Uterus (tissue), 4 donors: ENCODE measurements around the gene PTPN14. TPM values are rescaled to one million over a fixed set of nuclear protein-coding genes. Genes with fewer than 3 reads are reported as not detected.

Source experiments
- DNase-seq, 2 donors: peaks; one replicate each; pipeline ENCODE4 v3.0.0-alpha.2; 2019 to 2020
- H3K27ac ChIP-seq, 2 donors: fragments of 200-600 bp; sonication (generic); 1 replicate in 1 of 2; 2 replicates in 1 of 2; pipeline ENCODE4 v1.5.1; 2016 to 2018
- H3K27me3 ChIP-seq, 2 donors: fragments of 200-600 bp; sonication (generic); one replicate each; pipeline ENCODE4 v1.5.1; 2018 to 2019; ENCODE audit warnings: control low read depth in 1 of 2
- H3K36me3 ChIP-seq, 2 donors: fragments of 200-600 bp; sonication (generic); one replicate each; pipeline ENCODE4 v1.5.1; 2019; ENCODE audit warnings: control low read depth in 1 of 2
- H3K4me1 ChIP-seq, 2 donors: fragments of 200-600 bp; sonication (generic); one replicate each; pipeline ENCODE4 v1.5.1; 2018 to 2019; ENCODE audit warnings: control low read depth in 1 of 2
- H3K4me3 ChIP-seq, 2 donors: fragments of 200-600 bp; sonication (generic); 1 replicate in 1 of 2; 2 replicates in 1 of 2; pipeline ENCODE4 v1.5.1; 2018 to 2019; ENCODE audit warnings: mild to moderate bottlenecking in 1 of 2
- H3K9me3 ChIP-seq, 2 donors: fragments of 200-600 bp; sonication (generic); one replicate each; pipeline ENCODE4 v1.5.1; 2019; ENCODE audit warnings: control low read depth in 1 of 2
- POLR2A ChIP-seq, 2 donors: fragments of 450-650 bp; IDR thresholded peaks; one replicate each; pipeline ENCODE4 v1.6.1; 2016; ENCODE audit warnings: antibody characterized with exemption in 2 of 2, mild to moderate bottlenecking in 1 of 2, moderate library complexity in 1 of 2
- intact Hi-C: fragments of 100-400 bp; cut with DNase I; formaldehyde crosslinking; loops from one replicate; pipeline ENCODE4 v1.15.1; 2023; ENCODE audit warnings: low total_unique reads
- total RNA-seq, 4 donors: library from RNA; depleted of rRNA in 3 of 4; stranded (reverse); fragments of >200 nt in 3 of 4; gene quantifications; one replicate each; pipeline versions ENCODE4 v1.1.0 to v1.2.4, GENCODE V29; 2014 to 2023
- TF ChIP-seq, protein P1 (sequence below), 4 experiments: fragments of 200-600 bp in 2 of 4; fragments of 450-650 bp in 2 of 4; sonication (generic) in 2 of 4; IDR thresholded peaks; one replicate each; pipeline ENCODE4 v1.5.1; 2016 to 2019; ENCODE audit warnings: antibody characterized with exemption in 4 of 4, mild to moderate bottlenecking in 2 of 4, moderate library complexity in 1 of 4
- donor health status: DM: yes; HTN: yes; CAD: no.

The PTPN14 gene
- total RNA-seq, 4 donors from 2014 or later, result 13.2 to 78.0 (median 30.9) TPM

GRCh38 chr1:214402613-214403083, 148.8 kb downstream of the PTPN14 start:
- intact Hi-C loops, result no loop called here
- no peak for TF ChIP-seq POLR2A (IDR thresholded peaks at IDR 0.05)
- TF ChIP-seq, protein P1, sequence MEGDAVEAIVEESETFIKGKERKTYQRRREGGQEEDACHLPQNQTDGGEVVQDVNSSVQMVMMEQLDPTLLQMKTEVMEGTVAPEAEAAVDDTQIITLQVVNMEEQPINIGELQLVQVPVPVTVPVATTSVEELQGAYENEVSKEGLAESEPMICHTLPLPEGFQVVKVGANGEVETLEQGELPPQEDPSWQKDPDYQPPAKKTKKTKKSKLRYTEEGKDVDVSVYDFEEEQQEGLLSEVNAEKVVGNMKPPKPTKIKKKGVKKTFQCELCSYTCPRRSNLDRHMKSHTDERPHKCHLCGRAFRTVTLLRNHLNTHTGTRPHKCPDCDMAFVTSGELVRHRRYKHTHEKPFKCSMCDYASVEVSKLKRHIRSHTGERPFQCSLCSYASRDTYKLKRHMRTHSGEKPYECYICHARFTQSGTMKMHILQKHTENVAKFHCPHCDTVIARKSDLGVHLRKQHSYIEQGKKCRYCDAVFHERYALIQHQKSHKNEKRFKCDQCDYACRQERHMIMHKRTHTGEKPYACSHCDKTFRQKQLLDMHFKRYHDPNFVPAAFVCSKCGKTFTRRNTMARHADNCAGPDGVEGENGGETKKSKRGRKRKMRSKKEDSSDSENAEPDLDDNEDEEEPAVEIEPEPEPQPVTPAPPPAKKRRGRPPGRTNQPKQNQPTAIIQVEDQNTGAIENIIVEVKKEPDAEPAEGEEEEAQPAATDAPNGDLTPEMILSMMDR (IDR thresholded peaks at IDR 0.05), result no peak
- H3K4me3 ChIP-seq, result no peak overlapping the region
- H3K27ac ChIP-seq, result no peak overlapping the region
- H3K4me1 ChIP-seq, result no peaks in the 10 kb centered on the region
- no peaks in the 10 kb centered on the region for H3K9me3 ChIP-seq
- H3K27me3 ChIP-seq, result no peaks in the 10 kb centered on the region
- H3K36me3 ChIP-seq, result no peaks in the 10 kb centered on the region
- no peak for DNase-seq

- H3K4me3 ChIP-seq, result no peak overlapping the region
- intact Hi-C loops, result no loop called here
- no peaks in the 10 kb centered on the region for H3K9me3 ChIP-seq
- no peak for DNase-seq
- no peaks in the 10 kb centered on the region for H3K36me3 ChIP-seq
- no peaks in the 10 kb centered on the region for H3K4me1 ChIP-seq
- H3K27me3 ChIP-seq, result no peaks in the 10 kb centered on the region
- H3K27ac ChIP-seq, result no peak overlapping the region
- TF ChIP-seq, protein P1 (IDR thresholded peaks at IDR 0.05), result no peak
- TF ChIP-seq POLR2A (IDR thresholded peaks at IDR 0.05), result no peak
These were observed 149.7 kb downstream of the PTPN14 start for GRCh38 chr1:214401666-214402065.

- Histone ChIP-seq H3K36me3 (no peaks in the 10 kb centered on the region), H3K9me3 (no peaks in the 10 kb centered on the region), H3K27ac (no peak overlapping the region), H3K27me3 (no peaks in the 10 kb centered on the region), H3K4me1 (no peaks in the 10 kb centered on the region), H3K4me3 (no peak overlapping the region)
- intact Hi-C loops, result no loop called here
- no peak for DNase-seq
- no peak for TF ChIP-seq POLR2A (IDR thresholded peaks at IDR 0.05)
- TF ChIP-seq, protein P1 (IDR thresholded peaks at IDR 0.05), result no peak
These were observed 151.3 kb downstream of the PTPN14 start for GRCh38 chr1:214400131-214400530.

DNA sequence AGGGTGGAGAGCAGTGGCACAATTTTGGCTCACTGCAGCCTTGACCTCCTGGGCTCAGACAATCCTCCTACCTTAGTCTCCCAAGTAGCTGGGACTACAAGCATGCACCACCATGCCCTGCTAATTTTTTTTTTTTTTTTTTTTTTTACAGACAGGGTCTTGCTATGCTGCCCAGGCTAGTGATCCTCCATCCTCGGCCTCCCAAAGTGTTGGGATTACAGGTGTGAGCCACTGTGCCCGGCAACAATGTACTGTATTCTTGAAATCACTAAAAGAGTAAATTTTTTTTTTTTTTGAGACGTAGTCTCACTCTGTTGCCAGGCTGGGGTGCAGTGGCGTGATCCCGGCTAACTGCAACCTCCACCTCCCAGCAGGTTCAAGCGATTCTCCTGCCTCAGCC, 152.9 kb downstream of the PTPN14 start:
- DNase-seq, result no peak
- no peaks in the 10 kb centered on the region for H3K27me3 ChIP-seq
- H3K4me1 ChIP-seq, result no peaks in the 10 kb centered on the region
- H3K36me3 ChIP-seq, result no peaks in the 10 kb centered on the region
- no peak for TF ChIP-seq POLR2A (IDR thresholded peaks at IDR 0.05)
- TF ChIP-seq, protein P1 (IDR thresholded peaks at IDR 0.05), result no peak
- no peak overlapping the region for H3K27ac ChIP-seq
- H3K9me3 ChIP-seq, result no peaks in the 10 kb centered on the region
- intact Hi-C loops, result no loop called here
- H3K4me3 ChIP-seq, result no peak overlapping the region

GRCh38 chr1:214397497-214397896, 153.9 kb downstream of the PTPN14 start:
- TF ChIP-seq, protein P1 (IDR thresholded peaks at IDR 0.05), result no peak
- no peak for TF ChIP-seq POLR2A (IDR thresholded peaks at IDR 0.05)
- Histone ChIP-seq H3K4me1 (no peaks in the 10 kb centered on the region), H3K27ac (no peak overlapping the region), H3K4me3 (no peak overlapping the region), H3K27me3 (no peaks in the 10 kb centered on the region), H3K9me3 (no peaks in the 10 kb centered on the region), H3K36me3 (no peaks in the 10 kb centered on the region)
- DNase-seq, result no peak
- intact Hi-C loops, result no loop called here
